H1 (cell line): Measurements from ENCODE around the gene RYR3. TPM values are rescaled to one million over a fixed set of nuclear protein-coding genes. Genes with fewer than 3 reads are reported as not detected.
A peak's percentile ranks its signal among the peaks of the same experiment; 100 is the strongest.

Experiments used
- CHD7 ChIP-seq: fragments of 300-600 bp; sonication (generic); IDR thresholded peaks from 2 replicates; pipeline ENCODE4 v1.7.1; 2012; ENCODE audit warnings: low read length, moderate library complexity, mild to moderate bottlenecking, inconsistent platforms; ENCODE audit not compliant: insufficient replicate concordance
- YY1 ChIP-seq: IDR thresholded peaks from 2 replicates; pipeline ENCODE4 v1.6.1; 2011; ENCODE audit warnings: low read depth, mild to moderate bottlenecking, low read length
- polyA plus RNA-seq, 7 experiments: library from polyadenylated mRNA; depleted of rRNA in 3 of 7; stranded (reverse) in 5 of 7; unstranded in 2 of 7; fragments of >200 nt in 5 of 7; fragments of 200-250 nt in 2 of 7; gene quantifications; 1 replicate in 5 of 7; 2 replicates in 1 of 7; 4 replicates in 1 of 7; pipeline versions ENCODE4 v1.2.1 to v1.2.3, GENCODE V29; 2011 to 2013; ENCODE audit warnings: missing spikeins in 2 of 7, mixed read lengths in 2 of 7
- total RNA-seq: library from RNA; stranded (reverse); fragmentation: NEBNext Ultra II Directional; extraction: Animal tissue kit (Norgen Biotek cat#: 25700); gene quantifications from 2 replicates; pipeline ENCODE4 v1.2.1, GENCODE V29; 2021

RYR3 gene
- total and polyA plus RNA-seq, 2 of the 8 experiments (the other 6 are each of a cell fraction or from before 2014, with no cell fraction given), result 0.33 to 3.4 TPM

DNA sequence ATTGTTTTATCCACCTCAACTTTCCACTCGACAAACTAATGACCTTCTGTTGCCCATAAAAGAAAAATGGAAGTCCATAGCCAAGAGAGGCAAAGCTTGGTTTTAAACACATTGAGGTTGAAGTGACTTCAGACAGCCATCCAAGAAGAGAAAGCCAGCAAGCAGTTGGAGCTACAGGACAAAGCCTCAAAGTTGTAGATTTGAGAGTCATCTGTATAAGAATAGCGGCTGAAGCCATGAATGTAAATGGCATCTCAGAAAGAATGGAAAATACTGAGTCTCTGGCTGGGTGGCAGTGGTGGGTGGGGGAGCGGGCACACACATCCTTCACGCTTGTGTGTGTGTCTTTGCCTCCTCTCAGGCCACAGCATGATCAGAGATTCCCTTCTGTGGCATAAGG is 533.4 kb downstream of the RYR3 start (continued):
- TF ChIP-seq CHD7 (peak; percentile 51), YY1 (0 out of 2 replicates have a peak, but pooled peaks have one; percentile 33)
